ENCODE data around the gene CDKAL1. TPM values are rescaled to one million over a fixed set of nuclear protein-coding genes. Genes with fewer than 3 reads are reported as not detected.

CDKAL1 gene
- total RNA-seq, 1 donor from 2014 or later = 34.3 TPM

DNA sequence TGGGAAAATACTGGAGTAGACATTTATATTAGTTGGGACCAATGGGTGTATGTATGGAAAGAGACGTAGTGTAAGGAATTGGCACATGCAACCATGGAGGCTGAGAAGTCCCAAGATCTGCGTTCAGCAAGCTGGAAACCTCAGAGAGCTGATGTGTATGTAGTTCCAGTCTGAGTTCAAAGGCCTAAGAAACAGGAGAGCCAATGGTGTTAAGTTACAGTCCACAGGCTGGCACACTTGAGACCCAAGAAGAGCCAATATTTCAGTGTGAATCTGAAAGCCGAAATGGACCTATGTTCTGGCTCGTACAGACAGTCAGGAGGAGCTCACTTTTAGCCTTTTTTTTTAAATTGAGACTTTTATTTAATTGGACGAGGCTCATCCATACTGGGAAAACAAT lies 244.2 kb downstream of the CDKAL1 start:
- no peak for DNase-seq (ENCODE audit: low spot score, unreplicated experiment)
- H3K36me3 Mint-ChIP-seq (ENCODE audit: insufficient read depth) = peaks cover 12% of the 10 kb centered on the region
- H3K27me3 Mint-ChIP-seq = no peaks in the 10 kb centered on the region
- no peak overlapping the region for H3K27ac Mint-ChIP-seq
- H3K9me3 Mint-ChIP-seq (ENCODE audit: low read depth) = peaks cover 2% of the 10 kb centered on the region
- H3K4me3 Mint-ChIP-seq (ENCODE audit: low read depth) = no peak overlapping the region
- TF ChIP-seq, protein P1, sequence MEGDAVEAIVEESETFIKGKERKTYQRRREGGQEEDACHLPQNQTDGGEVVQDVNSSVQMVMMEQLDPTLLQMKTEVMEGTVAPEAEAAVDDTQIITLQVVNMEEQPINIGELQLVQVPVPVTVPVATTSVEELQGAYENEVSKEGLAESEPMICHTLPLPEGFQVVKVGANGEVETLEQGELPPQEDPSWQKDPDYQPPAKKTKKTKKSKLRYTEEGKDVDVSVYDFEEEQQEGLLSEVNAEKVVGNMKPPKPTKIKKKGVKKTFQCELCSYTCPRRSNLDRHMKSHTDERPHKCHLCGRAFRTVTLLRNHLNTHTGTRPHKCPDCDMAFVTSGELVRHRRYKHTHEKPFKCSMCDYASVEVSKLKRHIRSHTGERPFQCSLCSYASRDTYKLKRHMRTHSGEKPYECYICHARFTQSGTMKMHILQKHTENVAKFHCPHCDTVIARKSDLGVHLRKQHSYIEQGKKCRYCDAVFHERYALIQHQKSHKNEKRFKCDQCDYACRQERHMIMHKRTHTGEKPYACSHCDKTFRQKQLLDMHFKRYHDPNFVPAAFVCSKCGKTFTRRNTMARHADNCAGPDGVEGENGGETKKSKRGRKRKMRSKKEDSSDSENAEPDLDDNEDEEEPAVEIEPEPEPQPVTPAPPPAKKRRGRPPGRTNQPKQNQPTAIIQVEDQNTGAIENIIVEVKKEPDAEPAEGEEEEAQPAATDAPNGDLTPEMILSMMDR (IDR thresholded peaks at IDR 0.05; ENCODE audit: unreplicated experiment) = no peak
- H3K4me1 Mint-ChIP-seq (ENCODE audit: low read depth) = peaks cover 6% of the 10 kb centered on the region

DNA sequence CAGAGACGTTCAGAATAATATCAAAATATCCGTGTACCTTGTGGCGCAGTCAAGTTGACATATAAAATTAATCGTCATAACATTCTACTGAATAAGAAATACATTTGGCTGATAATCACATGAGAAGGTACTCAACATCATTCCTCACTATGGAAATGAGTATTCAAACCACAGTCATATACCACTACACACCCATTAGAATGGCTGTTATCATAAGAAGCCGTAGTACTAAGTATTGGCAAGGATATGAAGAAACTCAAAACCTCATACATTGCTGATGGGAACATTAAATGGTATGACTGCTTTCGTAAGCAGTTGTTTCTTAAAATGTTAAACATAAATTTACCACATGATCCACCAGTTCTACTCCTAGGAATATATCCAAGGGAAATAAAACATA lies 244.7 kb downstream of the CDKAL1 start:
- H3K36me3 Mint-ChIP-seq (ENCODE audit: insufficient read depth) = peaks cover 16% of the 10 kb centered on the region
- DNase-seq (ENCODE audit: low spot score, unreplicated experiment) = no peak
- H3K27me3 Mint-ChIP-seq = no peaks in the 10 kb centered on the region
- H3K4me3 Mint-ChIP-seq (ENCODE audit: low read depth) = no peak overlapping the region
- peaks cover 5% of the 10 kb centered on the region for H3K9me3 Mint-ChIP-seq (ENCODE audit: low read depth)
- TF ChIP-seq, protein P1 (IDR thresholded peaks at IDR 0.05; ENCODE audit: unreplicated experiment) = no peak
- no peak overlapping the region for H3K27ac Mint-ChIP-seq
- peaks cover 5% of the 10 kb centered on the region for H3K4me1 Mint-ChIP-seq (ENCODE audit: low read depth)

DNA sequence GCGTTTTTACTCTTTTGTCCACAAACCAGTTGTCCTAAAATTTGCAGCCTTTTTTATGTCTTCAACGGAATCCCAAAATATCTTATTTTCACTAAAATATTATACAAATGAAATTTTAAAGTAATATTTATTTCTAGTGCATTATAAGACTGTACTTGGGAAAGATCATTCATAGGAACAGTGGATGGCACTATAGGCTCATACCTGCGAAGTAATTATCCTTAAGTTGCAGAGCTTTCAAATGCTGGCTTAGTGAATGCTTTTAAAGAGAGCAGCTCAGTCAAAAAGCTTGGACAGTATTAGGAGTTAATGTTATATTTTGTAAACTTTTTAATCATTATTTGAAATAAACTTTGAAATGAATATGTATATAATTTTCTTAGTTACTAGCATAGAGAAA lies 254.9 kb downstream of the CDKAL1 start:
- TF ChIP-seq, protein P1 (IDR thresholded peaks at IDR 0.05; ENCODE audit: unreplicated experiment) = peak; percentile 42
- Mint-ChIP-seq H3K4me3 (ENCODE audit: low read depth) (no peak overlapping the region), H3K36me3 (ENCODE audit: insufficient read depth) (peaks cover 3% of the 10 kb centered on the region), H3K4me1 (ENCODE audit: low read depth) (peaks cover 29% of the 10 kb centered on the region), H3K27ac (no peak overlapping the region), H3K27me3 (peaks cover 4% of the 10 kb centered on the region), H3K9me3 (ENCODE audit: low read depth) (no peaks in the 10 kb centered on the region)
- no peak for DNase-seq (ENCODE audit: low spot score, unreplicated experiment)

DNA sequence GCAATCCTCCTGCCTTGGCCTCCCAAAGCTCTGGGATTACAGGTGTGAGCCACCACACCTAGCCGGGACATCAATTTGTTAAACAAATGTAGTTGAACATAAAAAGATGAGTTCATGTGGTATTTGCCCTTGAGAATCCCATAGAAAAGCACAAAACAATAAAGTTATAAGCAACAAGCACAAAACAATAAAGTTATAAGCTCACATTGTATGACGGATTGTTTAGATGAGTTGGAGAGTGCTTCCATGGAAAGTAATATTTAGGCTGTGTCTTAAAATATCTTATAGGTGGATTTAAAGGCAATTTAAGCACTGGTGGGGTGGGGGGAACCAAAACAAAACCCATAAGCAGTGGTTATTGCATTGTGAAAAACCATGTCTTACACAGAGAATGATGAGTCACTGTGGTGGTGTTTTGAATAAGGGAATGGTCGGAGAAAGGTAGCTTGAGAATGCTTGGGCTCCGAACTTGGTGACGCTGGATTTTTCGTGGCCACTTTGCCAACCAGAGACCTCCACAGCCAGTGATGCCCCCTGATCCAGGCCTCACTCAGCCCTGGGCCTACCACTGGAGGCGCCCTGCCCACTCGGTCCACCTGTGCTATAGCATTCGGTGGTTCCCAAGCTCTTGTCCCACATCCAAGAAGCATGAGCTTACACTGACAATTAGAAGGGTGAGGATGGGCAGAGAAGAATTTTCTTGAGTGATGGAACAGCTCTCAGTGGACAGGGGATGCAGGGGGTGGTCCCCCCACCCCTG lies 256.0 kb downstream of the CDKAL1 start:
- Mint-ChIP-seq H3K4me1 (ENCODE audit: low read depth) (peaks cover 38% of the 10 kb centered on the region), H3K4me3 (ENCODE audit: low read depth) (no peak overlapping the region), H3K36me3 (ENCODE audit: insufficient read depth) (peaks cover 3% of the 10 kb centered on the region), H3K27me3 (peaks cover 4% of the 10 kb centered on the region), H3K9me3 (ENCODE audit: low read depth) (no peaks in the 10 kb centered on the region), H3K27ac (peak overlapping the region; percentile 45)
- TF ChIP-seq, protein P1 (IDR thresholded peaks at IDR 0.05; ENCODE audit: unreplicated experiment) = no peak
- no peak for DNase-seq (ENCODE audit: low spot score, unreplicated experiment)

DNA sequence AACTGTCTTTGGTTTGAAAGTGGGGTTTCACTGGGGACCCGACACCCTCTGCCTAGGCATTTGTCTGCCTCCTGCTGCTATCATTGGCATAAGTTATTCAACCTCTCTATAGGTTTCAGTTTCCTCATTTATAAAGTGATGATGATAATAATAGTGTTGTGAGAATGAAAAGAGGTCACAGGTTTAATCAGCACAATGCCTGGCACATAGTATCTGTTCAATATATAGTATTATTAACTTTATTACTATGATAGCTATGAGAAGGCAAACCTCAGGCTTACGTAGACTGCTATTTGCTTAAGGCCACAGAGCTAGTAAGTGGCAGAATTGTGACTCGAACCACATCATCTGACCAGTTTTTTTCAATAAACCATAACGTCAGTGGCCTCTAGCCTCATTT lies 256.8 kb downstream of the CDKAL1 start:
- H3K27me3 Mint-ChIP-seq = peaks cover 4% of the 10 kb centered on the region
- DNase-seq (ENCODE audit: low spot score, unreplicated experiment) = no peak
- H3K4me3 Mint-ChIP-seq (ENCODE audit: low read depth) = no peak overlapping the region
- H3K27ac Mint-ChIP-seq = no peak overlapping the region
- no peaks in the 10 kb centered on the region for H3K9me3 Mint-ChIP-seq (ENCODE audit: low read depth)
- H3K36me3 Mint-ChIP-seq (ENCODE audit: insufficient read depth) = peaks cover 3% of the 10 kb centered on the region
- H3K4me1 Mint-ChIP-seq (ENCODE audit: low read depth) = peaks cover 38% of the 10 kb centered on the region
- TF ChIP-seq, protein P1 (IDR thresholded peaks at IDR 0.05; ENCODE audit: unreplicated experiment) = no peak

Data from progenitor cell of endocrine pancreas (in vitro differentiated cells).